Right lobe of liver (tissue), 6 donors: ENCODE data around the gene RTN4R. TPM values are rescaled to one million over a fixed set of nuclear protein-coding genes. Genes with fewer than 3 reads are reported as not detected.

Source experiments
- ATAC-seq, 4 donors: fragments of 200-7000 bp; cut with Tn5 transposase; one replicate each; pipeline ENCODE4 v1.9.1; 2020; ENCODE audit warnings: mild to moderate bottlenecking in 4 of 4, moderate library complexity in 4 of 4
- DNase-seq, 3 donors: peaks; one replicate each; pipeline ENCODE4 v3.0.0-alpha.2; 2020
- H3K27ac ChIP-seq, 3 donors: fragments of 200-600 bp; one replicate each; pipeline ENCODE4 v1.8.0; 2022
- H3K27me3 ChIP-seq, 2 donors: fragments of 200-600 bp; one replicate each; pipeline ENCODE4 v1.8.0; 2022
- H3K36me3 ChIP-seq, 4 donors: fragments of 200-600 bp; sonication (generic) in 1 of 4; one replicate each; pipeline versions ENCODE4 v1.5.1 to v1.8.0; 2017 to 2022; ENCODE audit warnings: control low read depth in 1 of 4
- H3K4me1 ChIP-seq, 4 donors: fragments of 200-600 bp; sonication (generic) in 1 of 4; one replicate each; pipeline versions ENCODE4 v1.5.1 to v1.8.0; 2017 to 2022; ENCODE audit warnings: control low read depth in 1 of 4
- H3K4me3 ChIP-seq, 3 donors: fragments of 200-600 bp; one replicate each; pipeline ENCODE4 v1.8.0; 2022
- H3K9me3 ChIP-seq, 4 donors: fragments of 200-600 bp; sonication (generic) in 1 of 4; one replicate each; pipeline versions ENCODE4 v1.5.1 to v1.8.0; 2017 to 2022; ENCODE audit warnings: control low read depth in 1 of 4
- CTCF ChIP-seq, 4 donors: fragments of 200-600 bp in 3 of 4; fragments of 450-650 bp in 1 of 4; IDR thresholded peaks; one replicate each; pipeline versions ENCODE4 v1.5.1 to v1.8.0; 2016 to 2022; ENCODE audit warnings: antibody characterized with exemption in 4 of 4, mild to moderate bottlenecking in 2 of 4
- POLR2A ChIP-seq: fragments of 450-650 bp; IDR thresholded peaks from one replicate; pipeline ENCODE4 v1.6.1; 2017; ENCODE audit warnings: antibody characterized with exemption, mild to moderate bottlenecking
- WGBS: methylation state at CpG from one replicate; pipeline ENCODE4 v1.1.6; 2018; ENCODE audit warnings: low coverage, low lambda C conversion rate; ENCODE audit not compliant: insufficient coverage; ENCODE audit errors: missing lambda C conversion rate; 5-methylcytosine and 5-hydroxymethylcytosine counted together
- intact Hi-C, 2 donors: fragments of 100-400 bp; cut with DNase I; formaldehyde crosslinking; loops; one replicate each; pipeline versions ENCODE4 v1.11.2 to v1.14.1; 2022
- total RNA-seq, 6 experiments: library from RNA; depleted of rRNA in 2 of 6; stranded (reverse); fragments of >200 nt in 2 of 6; fragmentation: NEBNext Ultra II Directional in 3 of 6; extraction: Animal tissue kit (Norgen Biotek cat#: 25700) in 3 of 6; gene quantifications; one replicate each; pipeline versions ENCODE4 v1.1.0 to v1.2.4, GENCODE V29; 2016 to 2023
- donor health status: DM: no; HTN: yes; CAD: no.
- donor health status: DM: no; HTN: no; CAD: no.
- donor health status: DM: no; HTN: no; CAD: no.
- donor health status: DM: no; HTN: yes; CAD: no.
- donor health status: DM: no; HTN: yes; CAD: no.

The RTN4R gene
- total RNA-seq, 6 experiments from 2014 or later = 3.0 to 12.4 (median 8.5) TPM

- Histone ChIP-seq H3K9me3 (no peaks in the 10 kb centered on the region), H3K4me1 (peaks cover 0 to 40% (median 15%) of the 10 kb centered on the region in 4 donors), H3K27ac (peak overlapping the region in 1 of 3 donors; percentile 78), H3K4me3 (no peak overlapping the region), H3K36me3 (no peaks in the 10 kb centered on the region), H3K27me3 (no peaks in the 10 kb centered on the region)
- intact Hi-C loops = no loop called here
- peak; percentile 79 to 92 (median 91) for DNase-seq
- ATAC-seq = peak; percentile 60 to 73 (median 66)
- WGBS = 52% methylated on average over 9 of the region's 24 CpGs
- TF ChIP-seq CTCF (IDR thresholded peaks at IDR 0.05) (no peak), POLR2A (no peak)
Measured at GRCh38 chr22:20235389-20235991, 32.6 kb downstream of the RTN4R start.

GRCh38 chr22:20234760-20235388 lies 33.2 kb downstream of the RTN4R start:
- no CpG with 5 or more reads among the region's 23 CpGs for WGBS
- H3K9me3 ChIP-seq = no peaks in the 10 kb centered on the region
- no peaks in the 10 kb centered on the region for H3K36me3 ChIP-seq
- H3K4me3 ChIP-seq = no peak overlapping the region
- intact Hi-C loops = no loop called here
- no peak for ATAC-seq
- DNase-seq = peak in 1 of 3 donors; percentile 45
- peak overlapping the region in 1 of 3 donors; percentile 78 for H3K27ac ChIP-seq
- H3K4me1 ChIP-seq = peaks cover 0 to 46% (median 18%) of the 10 kb centered on the region in 4 donors
- H3K27me3 ChIP-seq = no peaks in the 10 kb centered on the region
- no peak for TF ChIP-seq POLR2A
- TF ChIP-seq CTCF (IDR thresholded peaks at IDR 0.05) = no peak

GRCh38 chr22:20234314-20234682 lies 33.8 kb downstream of the RTN4R start:
- 81% methylated on average over 5 of the region's 10 CpGs for WGBS
- intact Hi-C loops = no loop called here
- DNase-seq (no peak), ATAC-seq (no peak)
- H3K27ac ChIP-seq = no peak overlapping the region
- H3K9me3 ChIP-seq = no peaks in the 10 kb centered on the region
- H3K4me1 ChIP-seq = peaks cover 0 to 52% (median 21%) of the 10 kb centered on the region in 4 donors
- no peak for TF ChIP-seq POLR2A
- no peak for TF ChIP-seq CTCF (IDR thresholded peaks at IDR 0.05)
- H3K36me3 ChIP-seq = no peaks in the 10 kb centered on the region
- no peaks in the 10 kb centered on the region for H3K27me3 ChIP-seq
- H3K4me3 ChIP-seq = no peak overlapping the region

GRCh38 chr22:20233351-20234313 lies 34.5 kb downstream of the RTN4R start:
- 100% methylated on average over 4 of the region's 13 CpGs for WGBS
- Histone ChIP-seq H3K36me3 (no peaks in the 10 kb centered on the region), H3K4me1 (peaks cover 0 to 50% (median 21%) of the 10 kb centered on the region in 4 donors), H3K4me3 (no peak overlapping the region), H3K27me3 (no peaks in the 10 kb centered on the region), H3K27ac (no peak overlapping the region), H3K9me3 (no peaks in the 10 kb centered on the region)
- intact Hi-C loops = no loop called here
- DNase-seq = no peak
- TF ChIP-seq POLR2A (no peak), CTCF (IDR thresholded peaks at IDR 0.05) (no peak)
- no peak for ATAC-seq
